Tibial nerve (tissue), 4 donors: ENCODE results near the gene CEBPZ. TPM values are rescaled to one million over a fixed set of nuclear protein-coding genes. Genes with fewer than 3 reads are reported as not detected.

ENCODE experiments used
- DNase-seq, 2 donors: peaks; one replicate each; pipeline ENCODE4 v3.0.0-alpha.2; 2019; ENCODE audit warnings: low spot score in 2 of 2
- H3K27ac ChIP-seq, 4 donors: fragments of 200-600 bp; sonication (generic) in 3 of 4; one replicate each; pipeline ENCODE4 v1.5.1; 2017 to 2019; ENCODE audit warnings: mild to moderate bottlenecking in 1 of 4
- H3K27me3 ChIP-seq, 2 donors: fragments of 200-600 bp; sonication (generic) in 1 of 2; one replicate each; pipeline versions ENCODE4 v1.5.1 to v1.6.0; 2017 to 2019
- H3K36me3 ChIP-seq, 3 donors: fragments of 200-600 bp; sonication (generic); one replicate each; pipeline ENCODE4 v1.5.1; 2018 to 2019
- H3K4me1 ChIP-seq, 4 donors: fragments of 200-600 bp; sonication (generic) in 3 of 4; one replicate each; pipeline ENCODE4 v1.5.1; 2017 to 2019
- H3K4me3 ChIP-seq, 4 donors: fragments of 200-600 bp; sonication (generic) in 3 of 4; one replicate each; pipeline ENCODE4 v1.5.1; 2017 to 2019; ENCODE audit warnings: mild to moderate bottlenecking in 1 of 4, moderate library complexity in 1 of 4
- H3K9me3 ChIP-seq, 4 donors: fragments of 200-600 bp; sonication (generic) in 3 of 4; one replicate each; pipeline ENCODE4 v1.5.1; 2017 to 2019
- CTCF ChIP-seq, 5 experiments: fragments of 200-600 bp in 3 of 5; fragments of 450-650 bp in 2 of 5; sonication (generic) in 3 of 5; IDR thresholded peaks; one replicate each; pipeline ENCODE4 v1.5.1; 2016 to 2019; ENCODE audit warnings: antibody characterized with exemption in 5 of 5, mild to moderate bottlenecking in 3 of 5, moderate library complexity in 2 of 5
- EP300 ChIP-seq, 2 donors: sonication (generic); formaldehyde crosslinking; IDR thresholded peaks; one replicate each; pipeline ENCODE4 v1.6.1; 2017; ENCODE audit warnings: antibody characterized with exemption in 2 of 2, mild to moderate bottlenecking in 1 of 2
- POLR2A ChIP-seq, 2 donors: fragments of 450-650 bp; IDR thresholded peaks; one replicate each; pipeline ENCODE4 v1.6.1; 2017; ENCODE audit warnings: antibody characterized with exemption in 2 of 2, mild to moderate bottlenecking in 2 of 2, moderate library complexity in 2 of 2
- WGBS, 2 donors: methylation state at CpG; one replicate each; pipeline ENCODE4 v1.1.5; 2018; 5-methylcytosine and 5-hydroxymethylcytosine counted together
- total RNA-seq, 4 donors: library from RNA; depleted of rRNA; stranded (reverse); fragments of >200 nt; gene quantifications; one replicate each; pipeline ENCODE4 v1.1.0, GENCODE V29; 2016

CEBPZ gene
- total RNA-seq, 4 donors from 2014 or later = 25.3 to 37.9 (median 29.0) TPM

DNA sequence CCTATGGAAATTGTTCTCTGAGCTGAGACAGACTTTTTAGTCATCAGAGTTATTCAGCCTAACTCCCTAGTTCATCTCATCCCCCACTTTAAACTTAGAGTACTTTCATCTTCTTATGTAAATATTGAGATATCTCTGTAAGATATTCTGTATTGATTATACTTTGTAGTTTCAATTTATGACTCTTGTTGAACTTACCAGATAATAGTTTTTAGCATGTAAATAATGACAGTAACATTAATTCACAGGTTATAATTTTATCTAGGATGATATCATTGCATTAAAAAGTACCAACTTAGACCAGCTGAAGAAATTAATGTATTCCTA, 59.8 kb downstream of the CEBPZ start:
- Histone ChIP-seq H3K4me3 (no peak overlapping the region), H3K36me3 (no peaks in the 10 kb centered on the region), H3K9me3 (no peaks in the 10 kb centered on the region), H3K4me1 (no peaks in the 10 kb centered on the region), H3K27me3 (no peaks in the 10 kb centered on the region), H3K27ac (no peak overlapping the region)
- TF ChIP-seq POLR2A (IDR thresholded peaks at IDR 0.05) = no peak
- TF ChIP-seq EP300 (IDR thresholded peaks at IDR 0.05) = no peak
- no peak for TF ChIP-seq CTCF (IDR thresholded peaks at IDR 0.05)
- no peak for DNase-seq

- WGBS, 2 donors = 55 to 57% methylated on average over 17 of the region's 17 CpGs
- peak in 1 of 2 donors; percentile 34 for DNase-seq
- H3K36me3 ChIP-seq = no peaks in the 10 kb centered on the region
- TF ChIP-seq POLR2A (IDR thresholded peaks at IDR 0.05) (no peak), CTCF (IDR thresholded peaks at IDR 0.05) (peak; percentile 45 to 63 (median 51))
- H3K9me3 ChIP-seq = peaks cover 0 to 22% (median 4%) of the 10 kb centered on the region in 4 donors
- H3K27ac ChIP-seq = no peak overlapping the region
- no peak overlapping the region for H3K4me3 ChIP-seq
- no peaks in the 10 kb centered on the region for H3K27me3 ChIP-seq
- H3K4me1 ChIP-seq = no peaks in the 10 kb centered on the region
These were observed 63.0 kb downstream of the CEBPZ start for GRCh38 chr2:37168217-37168981.

- Histone ChIP-seq H3K4me3 (no peak overlapping the region), H3K27me3 (no peaks in the 10 kb centered on the region), H3K27ac (no peak overlapping the region), H3K9me3 (peaks cover 0 to 25% (median 4%) of the 10 kb centered on the region in 4 donors), H3K36me3 (no peaks in the 10 kb centered on the region), H3K4me1 (no peaks in the 10 kb centered on the region)
- WGBS, 2 donors = 94 to 97% methylated on average over 3 of the region's 3 CpGs
- TF ChIP-seq POLR2A (IDR thresholded peaks at IDR 0.05) = no peak
- TF ChIP-seq EP300 (IDR thresholded peaks at IDR 0.05) = no peak
- TF ChIP-seq CTCF (IDR thresholded peaks at IDR 0.05) = no peak
- no peak for DNase-seq
These were observed 63.7 kb downstream of the CEBPZ start for GRCh38 chr2:37167636-37168180.

DNA sequence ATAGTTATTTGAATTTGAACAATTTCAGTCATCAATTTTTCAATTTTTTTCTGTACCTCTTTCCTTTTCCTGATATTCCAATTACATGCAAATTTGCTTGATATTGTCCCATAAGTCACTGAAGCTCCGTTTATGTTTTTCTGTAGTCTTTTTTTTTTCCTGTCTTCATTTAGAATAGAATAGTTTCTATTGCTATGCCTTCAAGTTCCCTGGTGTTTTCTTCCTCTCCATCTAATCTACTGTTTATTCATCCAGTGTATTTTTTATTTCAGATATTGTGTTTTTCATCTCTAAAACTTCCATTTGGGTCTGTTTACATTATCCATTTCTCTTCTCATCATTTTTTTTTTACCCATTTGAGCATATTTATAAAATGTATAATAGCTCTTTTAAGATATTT, 66.6 kb downstream of the CEBPZ start:
- Histone ChIP-seq H3K4me3 (no peak overlapping the region), H3K4me1 (no peaks in the 10 kb centered on the region), H3K27ac (no peak overlapping the region), H3K27me3 (no peaks in the 10 kb centered on the region), H3K9me3 (peaks cover 0 to 25% (median 4%) of the 10 kb centered on the region in 4 donors), H3K36me3 (no peaks in the 10 kb centered on the region)
- no peak for TF ChIP-seq POLR2A (IDR thresholded peaks at IDR 0.05)
- no peak for TF ChIP-seq EP300 (IDR thresholded peaks at IDR 0.05)
- no peak for TF ChIP-seq CTCF (IDR thresholded peaks at IDR 0.05)
- DNase-seq = no peak
- WGBS, 2 donors = 85 to 95% methylated on average over 1 of the region's 1 CpG

GRCh38 chr2:37156857-37157714, 74.3 kb downstream of the CEBPZ start, which contains the start of gene EIF2AK2:
Gene EIF2AK2, minus strand, starts transcription at chr2:37156980. Its CDS starts 9,174 bp downstream, at chr2:37147806.
- Histone ChIP-seq H3K27me3 (no peaks in the 10 kb centered on the region), H3K4me1 (peaks cover 3 to 22% (median 13%) of the 10 kb centered on the region in 4 donors), H3K4me3 (peak within 1 kb of the TSS; percentile 86 to 99 (median 94)), H3K36me3 (peaks cover 0 to 6% (median 0%) of the 10 kb centered on the region in 3 donors), H3K9me3 (no peaks in the 10 kb centered on the region), H3K27ac (peak within 1 kb of the TSS; percentile 88 to 97 (median 91))
- WGBS, 2 donors = 15 to 18% methylated on average over 31 to 35 of the region's 55 CpGs
- peak in 1 of 2 donors; percentile 46 for TF ChIP-seq EP300 (IDR thresholded peaks at IDR 0.05)
- TF ChIP-seq CTCF (IDR thresholded peaks at IDR 0.05) = no peak
- peak in 1 of 2 donors; percentile 34 for TF ChIP-seq POLR2A (IDR thresholded peaks at IDR 0.05)
- peak; percentile 60 to 70 for DNase-seq
